Kidney (tissue), 14 donors: Measurements from ENCODE around the gene KCNC4. TPM values are rescaled to one million over a fixed set of nuclear protein-coding genes. Genes with fewer than 3 reads are reported as not detected.

Source experiments
- DNase-seq, 5 donors: peaks; one replicate each; pipeline ENCODE4 v3.0.0-alpha.2; 2013 to 2020
- FAIRE-seq: peaks from 2 replicates; lab custom pipeline; 2012; peaks lifted over from hg19 to GRCh38; lab: Jason Lieb, UNC
- H3K27ac ChIP-seq, 2 donors: one replicate each; pipeline ENCODE4 v1.7.0; 2013; ENCODE audit warnings: low read depth in 2 of 2, low read length in 2 of 2, inconsistent platforms in 1 of 2
- H3K27me3 ChIP-seq: one replicate; pipeline ENCODE4 v1.7.1; 2013; ENCODE audit warnings: low read length, inconsistent platforms; ENCODE audit not compliant: control insufficient read depth, insufficient read depth
- H3K36me3 ChIP-seq, 3 donors: one replicate each; pipeline versions ENCODE4 v1.7.0 to v1.7.1; 2013; ENCODE audit warnings: low read length in 3 of 3, control low read depth in 1 of 3, inconsistent platforms in 1 of 3; ENCODE audit not compliant: insufficient read depth in 3 of 3, control insufficient read depth in 2 of 3
- H3K4me1 ChIP-seq, 3 donors: one replicate each; pipeline versions ENCODE4 v1.7.0 to v1.7.1; 2013; ENCODE audit warnings: low read length in 3 of 3, inconsistent platforms in 1 of 3, low read depth in 1 of 3; ENCODE audit not compliant: control insufficient read depth in 2 of 3, insufficient read depth in 2 of 3
- H3K4me3 ChIP-seq, 3 donors: one replicate each; pipeline versions ENCODE4 v1.7.0 to v1.8.1; 2013; ENCODE audit warnings: low read length in 3 of 3, control low read depth in 1 of 3, inconsistent platforms in 1 of 3
- H3K9ac ChIP-seq, 3 donors: one replicate each; pipeline versions ENCODE4 v1.7.0 to v1.7.1; 2013; ENCODE audit warnings: low read length in 3 of 3, control low read depth in 1 of 3, inconsistent platforms in 1 of 3
- H3K9me3 ChIP-seq, 3 donors: one replicate each; pipeline versions ENCODE4 v1.7.0 to v1.7.1; 2013; ENCODE audit warnings: low read length in 3 of 3, control low read depth in 1 of 3, inconsistent platforms in 1 of 3; ENCODE audit not compliant: control insufficient read depth in 2 of 3, insufficient read depth in 1 of 3
- CTCF ChIP-seq: IDR thresholded peaks from 3 replicates; pipeline ENCODE4 v1.5.1; 2012; ENCODE audit warnings: mild to moderate bottlenecking, moderate library complexity, borderline replicate concordance; ENCODE audit not compliant: insufficient read depth; ENCODE audit errors: extremely low read depth
- intact Hi-C: fragments of 100-400 bp; cut with DNase I; formaldehyde crosslinking; loops from one replicate; pipeline ENCODE4 v1.11.1; 2022
- polyA plus RNA-seq: library from polyadenylated mRNA; stranded (reverse); fragments of 350-450 nt; fragmentation: Illumina TruSeq; extraction: RNeasy Lipid Tissue Mini Kit (QIAGEN cat#74804); gene quantifications from one replicate; pipeline ENCODE4 v1.2.3, GENCODE V29; 2014; ENCODE audit warnings: low read depth, low replicate concordance; ENCODE audit not compliant: insufficient read depth
- total RNA-seq: library from RNA; stranded (reverse); fragmentation: NEBNext Ultra II Directional; extraction: Animal tissue kit (Norgen Biotek cat#: 25700); gene quantifications from one replicate; pipeline ENCODE4 v1.2.1, GENCODE V29; 2021
- donor health status: control.
- donor health status: control.
- donor health status: control.
- donor health status: control.
- donor health status: control.
- donor health status: DM: yes; HTN: yes; CAD: no.
- donor health status: Normal renal cell carcinoma (clear cell type).

KCNC4 gene
- total and polyA plus RNA-seq, 2 donors from 2014 or later: 12.9 to 52.9 TPM

GRCh38 chr1:110161849-110162248, 48.3 kb upstream of the KCNC4 start:
- DNase-seq: no peak
- Histone ChIP-seq H3K36me3 (no peaks in the 10 kb centered on the region), H3K27me3 (no peaks in the 10 kb centered on the region), H3K9me3 (no peaks in the 10 kb centered on the region), H3K4me3 (no peak overlapping the region), H3K27ac (no peak overlapping the region), H3K4me1 (no peaks in the 10 kb centered on the region), H3K9ac (no peak overlapping the region)
- FAIRE-seq: no peak
- TF ChIP-seq CTCF: no peak
- intact Hi-C loops: no loop called here

GRCh38 chr1:110163591-110163990, 46.5 kb upstream of the KCNC4 start:
- intact Hi-C loops: no loop called here
- H3K27ac ChIP-seq: no peak overlapping the region
- H3K9ac ChIP-seq: no peak overlapping the region
- H3K4me3 ChIP-seq: no peak overlapping the region
- no peaks in the 10 kb centered on the region for H3K4me1 ChIP-seq
- H3K36me3 ChIP-seq: no peaks in the 10 kb centered on the region
- FAIRE-seq (no peak), DNase-seq (no peak)
- TF ChIP-seq CTCF: no peak
- no peaks in the 10 kb centered on the region for H3K9me3 ChIP-seq
- H3K27me3 ChIP-seq: no peaks in the 10 kb centered on the region

- TF ChIP-seq CTCF: no peak
These were observed 45.3 kb upstream of the KCNC4 start for GRCh38 chr1:110164725-110165350.

More at GRCh38 chr1:110164725-110165350, 45.3 kb upstream of the KCNC4 start:
- Histone ChIP-seq H3K4me3 (no peak overlapping the region), H3K4me1 (no peaks in the 10 kb centered on the region), H3K9ac (no peak overlapping the region), H3K9me3 (no peaks in the 10 kb centered on the region), H3K27ac (no peak overlapping the region), H3K36me3 (no peaks in the 10 kb centered on the region), H3K27me3 (no peaks in the 10 kb centered on the region)
- no peak for DNase-seq
- FAIRE-seq: no peak
- intact Hi-C loops: no loop called here
